Testis (tissue), 2 donors: ENCODE measurements around the gene TMEM19.
"Not testable (repeated sequence)": the region's sequence is repeated elsewhere in the genome, so short reads cannot be mapped to it uniquely, and the experiment has no call there.

Source experiments
- CTCF ChIP-seq, 3 experiments: fragments of 450-650 bp in 2 of 3; fragments of 200-600 bp in 1 of 3; sonication (generic) in 1 of 3; IDR thresholded peaks; one replicate each; pipeline ENCODE4 v1.5.1; 2016 to 2019; ENCODE audit warnings: antibody characterized with exemption in 3 of 3, mild to moderate bottlenecking in 2 of 3, moderate library complexity in 1 of 3
- POLR2A ChIP-seq: fragments of 450-650 bp; IDR thresholded peaks from one replicate; pipeline ENCODE4 v1.6.1; 2017; ENCODE audit warnings: antibody characterized with exemption, mild to moderate bottlenecking, moderate library complexity

DNA sequence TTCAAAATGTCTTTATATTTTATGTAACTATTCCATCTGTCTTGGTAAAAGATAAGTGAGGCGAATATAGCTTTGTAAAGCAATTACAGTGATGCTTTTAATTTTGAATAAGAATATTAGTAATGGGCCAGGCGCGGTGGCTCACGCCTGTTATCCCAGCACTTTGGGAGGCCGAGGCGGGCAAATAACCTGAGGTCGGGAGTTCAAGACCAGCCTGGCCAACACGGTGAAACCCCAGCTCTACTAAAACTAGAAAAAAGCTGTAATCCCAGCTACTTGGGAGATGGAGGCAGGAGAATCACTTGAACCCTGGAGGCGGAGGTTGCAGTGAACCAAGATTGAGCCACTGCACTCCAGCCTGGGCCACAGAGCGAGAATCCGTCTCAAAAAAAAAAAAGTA lies 1.3 kb downstream of the TMEM19 start:
- TF ChIP-seq CTCF (IDR thresholded peaks at IDR 0.05); POLR2A: not testable (repeated sequence)
